Neutrophil (primary cell): ENCODE results near the gene SYCP2.
A peak's percentile ranks its signal among the peaks of the same experiment; 100 is the strongest.
"Not testable (repeated sequence)": the region's sequence is repeated elsewhere in the genome, so short reads cannot be mapped to it uniquely, and the experiment has no call there.

ENCODE experiments used
- H3K27ac ChIP-seq: fragments of 200-600 bp; sonication (generic); 2 replicates; pipeline ENCODE4 v1.5.1; 2016; ENCODE audit warnings: mild to moderate bottlenecking, moderate library complexity
- H3K27me3 ChIP-seq: fragments of 200-600 bp; sonication (generic); 2 replicates; pipeline ENCODE4 v1.6.0; 2016; ENCODE audit warnings: mild to moderate bottlenecking
- H3K36me3 ChIP-seq: fragments of 200-600 bp; sonication (generic); 2 replicates; pipeline ENCODE4 v1.5.1; 2017
- H3K4me1 ChIP-seq, 2 experiments: fragments of 200-600 bp in 1 of 2; sonication (generic) in 1 of 2; 1 replicate in 1 of 2; 2 replicates in 1 of 2; pipeline versions ENCODE4 v1.5.1 to v1.6.1; 2013 to 2016; ENCODE audit warnings: low read depth in 1 of 2, low read length in 1 of 2, mild to moderate bottlenecking in 1 of 2, moderate library complexity in 1 of 2; ENCODE audit not compliant: control insufficient read depth in 1 of 2, insufficient read depth in 1 of 2
- H3K4me3 ChIP-seq, 2 experiments: fragments of 200-600 bp in 1 of 2; sonication (generic) in 1 of 2; 1 replicate in 1 of 2; 2 replicates in 1 of 2; pipeline ENCODE4 v1.5.1; 2013 to 2016; ENCODE audit warnings: low read depth in 1 of 2, low read length in 1 of 2, mild to moderate bottlenecking in 1 of 2, moderate library complexity in 1 of 2
- H3K9me3 ChIP-seq: fragments of 200-600 bp; sonication (generic); 2 replicates; pipeline ENCODE4 v1.5.1; 2016
- TF ChIP-seq, protein P1 (sequence below): fragments of 200-600 bp; sonication (generic); IDR thresholded peaks from 2 replicates; pipeline ENCODE4 v1.5.1; 2016; ENCODE audit warnings: antibody characterized with exemption

The SYCP2 gene

DNA sequence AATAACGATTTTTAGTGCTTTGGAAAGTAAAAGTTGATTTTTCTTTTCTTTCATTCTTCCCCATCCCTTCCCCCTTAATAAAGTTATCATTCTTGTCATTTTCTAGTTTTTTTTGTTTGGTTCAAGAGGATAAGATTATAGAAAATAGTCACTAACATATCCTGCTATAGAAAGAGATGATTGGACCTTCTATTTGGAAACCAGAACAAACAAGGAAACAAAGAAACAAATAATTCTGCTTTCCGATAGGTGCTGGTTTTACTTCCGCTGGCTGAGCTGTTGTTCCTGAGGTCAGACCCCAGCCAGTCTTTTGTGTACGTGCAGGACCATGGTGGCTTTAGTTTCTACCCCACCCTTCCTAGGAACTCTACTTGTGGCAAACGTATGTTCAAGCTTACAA lies 24.7 kb upstream of the SYCP2 start, which contains the start of gene CDH26:
Gene CDH26, plus strand, starts transcription at position 301 of the 400 bp plus-strand sequence. CDS start 304 bp downstream, outside the sequence.
- Histone ChIP-seq H3K27me3 (no peaks in the 10 kb centered on the region), H3K9me3 (no peaks in the 10 kb centered on the region), H3K36me3 (peaks cover 11% of the 10 kb centered on the region), H3K27ac (no peak within 1 kb of the TSS), H3K4me3 (no peak within 1 kb of the TSS), H3K4me1 (peaks cover 0 to 12% of the 10 kb centered on the region in 2 experiments)
- TF ChIP-seq, protein P1, sequence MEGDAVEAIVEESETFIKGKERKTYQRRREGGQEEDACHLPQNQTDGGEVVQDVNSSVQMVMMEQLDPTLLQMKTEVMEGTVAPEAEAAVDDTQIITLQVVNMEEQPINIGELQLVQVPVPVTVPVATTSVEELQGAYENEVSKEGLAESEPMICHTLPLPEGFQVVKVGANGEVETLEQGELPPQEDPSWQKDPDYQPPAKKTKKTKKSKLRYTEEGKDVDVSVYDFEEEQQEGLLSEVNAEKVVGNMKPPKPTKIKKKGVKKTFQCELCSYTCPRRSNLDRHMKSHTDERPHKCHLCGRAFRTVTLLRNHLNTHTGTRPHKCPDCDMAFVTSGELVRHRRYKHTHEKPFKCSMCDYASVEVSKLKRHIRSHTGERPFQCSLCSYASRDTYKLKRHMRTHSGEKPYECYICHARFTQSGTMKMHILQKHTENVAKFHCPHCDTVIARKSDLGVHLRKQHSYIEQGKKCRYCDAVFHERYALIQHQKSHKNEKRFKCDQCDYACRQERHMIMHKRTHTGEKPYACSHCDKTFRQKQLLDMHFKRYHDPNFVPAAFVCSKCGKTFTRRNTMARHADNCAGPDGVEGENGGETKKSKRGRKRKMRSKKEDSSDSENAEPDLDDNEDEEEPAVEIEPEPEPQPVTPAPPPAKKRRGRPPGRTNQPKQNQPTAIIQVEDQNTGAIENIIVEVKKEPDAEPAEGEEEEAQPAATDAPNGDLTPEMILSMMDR, result no peak

DNA sequence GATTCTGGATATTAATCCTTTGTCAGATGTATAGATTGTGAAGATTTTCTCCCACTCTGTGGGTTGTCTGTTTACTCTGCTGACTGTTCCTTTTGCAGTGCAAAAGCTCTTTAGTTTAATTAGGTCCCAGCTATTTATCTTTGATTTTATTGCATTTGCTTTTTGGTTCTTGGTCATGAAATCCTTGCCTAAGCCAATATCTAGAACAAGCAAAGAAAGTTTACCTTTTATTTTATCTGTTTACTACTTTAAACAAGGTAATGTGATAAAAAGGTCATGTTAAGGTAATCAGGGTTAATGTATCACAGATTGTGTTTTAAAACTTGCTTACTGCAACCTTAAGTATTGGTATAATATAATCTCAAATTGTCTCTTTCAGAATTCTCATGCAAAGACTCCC lies 24.1 kb upstream of the SYCP2 start:
- not testable (repeated sequence) for H3K4me3 ChIP-seq
- Histone ChIP-seq H3K4me1 (peaks cover 0 to 11% of the 10 kb centered on the region in 2 experiments), H3K36me3 (peaks cover 13% of the 10 kb centered on the region)

DNA sequence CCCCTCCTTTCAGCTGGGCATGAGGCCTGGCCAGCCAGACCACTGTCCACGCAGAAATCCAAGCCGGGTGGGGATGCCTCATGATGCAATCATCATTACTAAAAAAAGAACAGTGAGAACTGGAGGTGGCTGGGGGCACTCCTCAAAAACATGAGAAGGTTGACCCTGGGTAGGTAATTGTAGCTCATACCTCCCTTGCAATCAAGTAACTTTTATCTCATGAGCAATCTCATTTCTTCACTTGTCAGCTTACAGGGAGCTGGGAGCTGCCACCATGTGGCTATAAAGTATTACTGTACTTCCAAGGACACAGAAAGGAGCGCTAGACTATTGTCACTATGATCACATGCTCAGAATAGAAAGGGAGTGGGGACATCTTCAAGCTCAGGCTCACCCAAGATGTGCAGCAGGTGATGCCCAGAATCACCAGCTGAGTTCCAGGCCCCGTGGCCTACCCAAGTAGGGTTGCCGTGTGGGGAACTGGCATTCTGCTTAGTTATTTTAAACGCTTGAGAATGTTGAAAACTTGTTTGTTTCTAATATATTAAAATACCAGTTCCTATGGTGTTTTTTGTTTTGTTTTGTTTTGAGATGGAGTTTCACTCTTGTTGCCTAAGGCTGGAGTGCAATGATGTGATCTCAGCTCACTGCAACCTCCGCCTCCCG lies 21.8 kb upstream of the SYCP2 start:
- TF ChIP-seq, protein P1, result no peak
- H3K27ac ChIP-seq, result peak overlapping the region; percentile 12
- no peaks in the 10 kb centered on the region for H3K9me3 ChIP-seq
- no peaks in the 10 kb centered on the region for H3K27me3 ChIP-seq
- H3K4me1 ChIP-seq, result no peaks in the 10 kb centered on the region
- H3K36me3 ChIP-seq, result peaks cover 23% of the 10 kb centered on the region
- H3K4me3 ChIP-seq, result no peak overlapping the region

More for the DNA sequence above, 24.1 kb upstream of the SYCP2 start:
- H3K27ac ChIP-seq, H3K9me3 ChIP-seq, H3K27me3 ChIP-seq: not testable (repeated sequence)

GRCh38 chr20:59954718-59955117 lies 21.3 kb upstream of the SYCP2 start:
- Histone ChIP-seq H3K27me3 (no peaks in the 10 kb centered on the region), H3K9me3 (no peaks in the 10 kb centered on the region), H3K4me3 (no peak overlapping the region), H3K36me3 (peaks cover 25% of the 10 kb centered on the region), H3K4me1 (peaks cover 2 to 5% of the 10 kb centered on the region in 2 experiments), H3K27ac (peak overlapping the region; percentile 12)
- TF ChIP-seq, protein P1, result no peak

- no peaks in the 10 kb centered on the region for H3K27me3 ChIP-seq
- TF ChIP-seq, protein P1, result no peak
- H3K4me1 ChIP-seq, result peaks cover 47 to 48% of the 10 kb centered on the region in 2 experiments
- H3K9me3 ChIP-seq, result no peaks in the 10 kb centered on the region
- peak overlapping the region; percentile 80 for H3K27ac ChIP-seq
- H3K4me3 ChIP-seq, result no peak overlapping the region
- peaks cover 24% of the 10 kb centered on the region for H3K36me3 ChIP-seq
Observed at GRCh38 chr20:59949911-59950310, 16.5 kb upstream of the SYCP2 start.

- TF ChIP-seq, protein P1, result peak; percentile 52
- Histone ChIP-seq H3K4me3 (no peak overlapping the region), H3K36me3 (peaks cover 33% of the 10 kb centered on the region), H3K4me1 (peaks cover 49 to 51% of the 10 kb centered on the region in 2 experiments), H3K27ac (peak overlapping the region; percentile 80), H3K9me3 (no peaks in the 10 kb centered on the region), H3K27me3 (no peaks in the 10 kb centered on the region)
Observed at GRCh38 chr20:59948828-59949720, 15.6 kb upstream of the SYCP2 start.
